H9 (cell line): Measurements from ENCODE around the gene MLST8. TPM values are rescaled to one million over a fixed set of nuclear protein-coding genes. Genes with fewer than 3 reads are reported as not detected.
A peak's percentile ranks its signal among the peaks of the same experiment; 100 is the strongest.

Experiments
- DNase-seq: peaks from one replicate; pipeline ENCODE4 v3.0.0-alpha.2; 2017
- H2AFZ ChIP-seq: one replicate; pipeline ENCODE4 v1.6.1; 2013; ENCODE audit warnings: mild to moderate bottlenecking, low read length, control low read depth, moderate library complexity
- H2AK5ac ChIP-seq: 2 replicates; pipeline ENCODE4 v1.6.1; 2013; ENCODE audit warnings: low read length, control low read depth, mixed read lengths; ENCODE audit not compliant: insufficient read length
- H2BK120ac ChIP-seq: one replicate; pipeline ENCODE4 v1.6.1; 2013; ENCODE audit warnings: low read depth, mild to moderate bottlenecking, low read length, control low read depth, inconsistent platforms; ENCODE audit not compliant: poor library complexity, severe bottlenecking
- H2BK12ac ChIP-seq: 2 replicates; pipeline ENCODE4 v1.6.1; 2013; ENCODE audit warnings: low read length, control low read depth, mixed read lengths, low read depth; ENCODE audit not compliant: insufficient read length
- H2BK15ac ChIP-seq: 2 replicates; pipeline ENCODE4 v1.6.1; 2013; ENCODE audit warnings: low read depth, low read length, control low read depth
- H2BK20ac ChIP-seq: one replicate; pipeline ENCODE4 v1.6.1; 2013; ENCODE audit warnings: low read depth, mild to moderate bottlenecking, low read length, control low read depth, inconsistent platforms; ENCODE audit not compliant: poor library complexity, severe bottlenecking
- H2BK5ac ChIP-seq: 2 replicates; pipeline ENCODE4 v1.6.1; 2013; ENCODE audit warnings: low read length, control low read depth, mixed read lengths; ENCODE audit not compliant: insufficient read length
- H3K14ac ChIP-seq: 2 replicates; pipeline ENCODE4 v1.6.1; 2013; ENCODE audit warnings: low read length, control low read depth; ENCODE audit not compliant: insufficient read depth
- H3K18ac ChIP-seq: 2 replicates; pipeline ENCODE4 v1.6.1; 2013; ENCODE audit warnings: low read depth, mild to moderate bottlenecking, mixed read lengths, low read length, control low read depth; ENCODE audit not compliant: insufficient read length
- H3K23ac ChIP-seq: 2 replicates; pipeline ENCODE4 v1.6.1; 2013; ENCODE audit warnings: low read length, control low read depth, mixed read lengths, low read depth; ENCODE audit not compliant: insufficient read length
- H3K23me2 ChIP-seq: 2 replicates; pipeline ENCODE4 v1.6.1; 2013; ENCODE audit warnings: low read depth, mild to moderate bottlenecking, mixed read lengths, low read length, control low read depth; ENCODE audit not compliant: insufficient read length, poor library complexity, severe bottlenecking
- H3K27ac ChIP-seq: 2 replicates; pipeline ENCODE4 v1.5.1; 2013; ENCODE audit warnings: low read length, control low read depth, mixed read lengths, low read depth; ENCODE audit not compliant: insufficient read length
- H3K27me3 ChIP-seq: 2 replicates; pipeline ENCODE4 v1.6.1; 2013; ENCODE audit warnings: low read length, control low read depth, inconsistent platforms; ENCODE audit not compliant: insufficient read depth
- H3K4ac ChIP-seq: 2 replicates; pipeline ENCODE4 v1.6.1; 2013; ENCODE audit warnings: low read depth, mild to moderate bottlenecking, control low read depth, inconsistent platforms, low read length, moderate library complexity
- H3K4me1 ChIP-seq: 2 replicates; pipeline ENCODE4 v1.6.1; 2013; ENCODE audit warnings: low read length, control low read depth, inconsistent platforms; ENCODE audit not compliant: insufficient read depth
- H3K4me2 ChIP-seq: 2 replicates; pipeline ENCODE4 v1.6.1; 2013; ENCODE audit warnings: low read length, control low read depth, mixed read lengths; ENCODE audit not compliant: insufficient read length, insufficient read depth
- H3K56ac ChIP-seq: 2 replicates; pipeline ENCODE4 v1.6.1; 2013; ENCODE audit warnings: low read depth, mild to moderate bottlenecking, mixed read lengths, low read length, control low read depth; ENCODE audit not compliant: insufficient read length
- H3K79me1 ChIP-seq: 2 replicates; pipeline ENCODE4 v1.6.1; 2013; ENCODE audit warnings: low read depth, mild to moderate bottlenecking, moderate library complexity, low read length, control low read depth, inconsistent platforms; ENCODE audit not compliant: insufficient read depth, poor library complexity, severe bottlenecking
- H3K79me2 ChIP-seq: 2 replicates; pipeline ENCODE4 v1.6.1; 2013; ENCODE audit warnings: low read length, control low read depth, inconsistent platforms; ENCODE audit not compliant: insufficient read depth
- H3K9ac ChIP-seq: 2 replicates; pipeline ENCODE4 v1.6.1; 2013; ENCODE audit warnings: low read length, control low read depth, mixed read lengths; ENCODE audit not compliant: insufficient read length; ENCODE audit errors: extremely low read depth
- H3K9me3 ChIP-seq: one replicate; pipeline ENCODE4 v1.6.1; 2013; ENCODE audit warnings: low read depth, low read length, inconsistent platforms; ENCODE audit not compliant: control insufficient read depth
- H3T11ph ChIP-seq: one replicate; pipeline ENCODE4 v1.6.1; 2013; ENCODE audit warnings: mild to moderate bottlenecking, low read length, control low read depth, inconsistent platforms
- H4K20me1 ChIP-seq: one replicate; pipeline ENCODE4 v1.6.1; 2013; ENCODE audit not compliant: control insufficient read depth, insufficient read length, insufficient read depth
- H4K5ac ChIP-seq: 2 replicates; pipeline ENCODE4 v1.6.1; 2013; ENCODE audit warnings: low read depth, mild to moderate bottlenecking, mixed read lengths, low read length, control low read depth; ENCODE audit not compliant: insufficient read length
- H4K8ac ChIP-seq: replicated peaks from 2 replicates; pipeline ENCODE4 v1.6.1; 2013; ENCODE audit warnings: low read length, control low read depth, mixed read lengths, low read depth; ENCODE audit not compliant: insufficient read length
- H4K91ac ChIP-seq: 2 replicates; pipeline ENCODE4 v1.6.1; 2013; ENCODE audit warnings: low read depth, mild to moderate bottlenecking, moderate library complexity, mixed read lengths, low read length, control low read depth; ENCODE audit not compliant: insufficient read length
- H3K27ac Mint-ChIP-seq, 3 experiments: 2 replicates in 2 of 3; 3 replicates in 1 of 3; pipeline ENCODE4 v1.8.0; 2020 to 2021; ENCODE audit warnings: mixed read lengths in 3 of 3, mild to moderate bottlenecking in 1 of 3, moderate library complexity in 1 of 3
- H3K27me3 Mint-ChIP-seq: 2 replicates; pipeline ENCODE4 v1.8.0; 2021; ENCODE audit warnings: low read depth, mild to moderate bottlenecking, moderate library complexity, mixed read lengths
- H3K36me3 Mint-ChIP-seq, 3 experiments: 2 replicates in 2 of 3; 3 replicates in 1 of 3; pipeline ENCODE4 v1.8.0; 2020 to 2021; ENCODE audit warnings: low read depth in 3 of 3, mixed read lengths in 3 of 3; ENCODE audit not compliant: insufficient read depth in 1 of 3
- H3K4me1 Mint-ChIP-seq, 2 experiments: 2 replicates each; pipeline ENCODE4 v1.8.0; 2020; ENCODE audit warnings: mixed read lengths in 2 of 2
- H3K4me3 Mint-ChIP-seq, 2 experiments: 2 replicates in 1 of 2; 3 replicates in 1 of 2; pipeline ENCODE4 v1.8.0; 2020 to 2021; ENCODE audit warnings: mild to moderate bottlenecking in 2 of 2, mixed read lengths in 2 of 2, moderate library complexity in 1 of 2
- H3K9me3 Mint-ChIP-seq, 2 experiments: 2 replicates in 1 of 2; 3 replicates in 1 of 2; pipeline ENCODE4 v1.8.0; 2020; ENCODE audit warnings: mild to moderate bottlenecking in 2 of 2, mixed read lengths in 2 of 2, moderate library complexity in 1 of 2
- WGBS: extraction: QIAGEN DNeasy Blood & Tissue Kit; methylation state at CpG from one replicate; pipeline ENCODE4 v1.1.7; 2013; ENCODE audit warnings: missing lambda C conversion rate, low lambda C conversion rate, mixed read lengths; ENCODE audit not compliant: insufficient read length; ENCODE audit errors: extremely low coverage; 5-methylcytosine and 5-hydroxymethylcytosine counted together
- total RNA-seq: library from RNA; stranded (reverse); gene quantifications from 2 replicates; pipeline ENCODE4 v1.2.1, GENCODE V29; 2021
- TF ChIP-seq, protein P1 (sequence below): fragments of 200-600 bp; sonication (generic); conservative IDR thresholded peaks from 3 replicates; pipeline ENCODE4 v1.8.0; 2021; ENCODE audit warnings: antibody characterized with exemption, mild to moderate bottlenecking

The MLST8 gene
- total RNA-seq, 1 experiment from 2014 or later = 74.5 TPM

DNA sequence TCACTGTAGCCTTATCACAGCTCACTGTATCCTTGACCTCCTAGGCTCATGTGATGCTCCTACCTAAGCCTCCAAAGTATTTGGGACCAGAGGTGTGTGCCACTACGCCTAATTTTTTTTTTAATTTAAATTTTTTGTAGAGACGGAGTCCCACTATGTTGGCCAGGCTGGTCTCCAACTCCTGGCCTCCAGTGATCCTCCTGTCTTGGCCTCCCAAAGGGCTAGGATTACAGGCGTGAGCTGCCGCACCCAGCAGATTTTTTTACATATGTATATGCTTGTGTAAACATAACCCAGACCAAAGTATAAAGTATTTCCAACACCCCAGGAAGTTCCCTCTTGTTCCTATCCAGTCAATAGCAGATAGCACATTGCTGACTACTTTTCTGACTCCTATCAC, 11.1 kb downstream of the MLST8 start:
- Histone ChIP-seq H2BK20ac (no peak overlapping the region), H3K79me2 (peaks cover 6% of the 10 kb centered on the region; the same call in 1 of the 2 replicates), H2AK5ac (no peak overlapping the region), H4K5ac (no peak overlapping the region), H3K79me1 (peaks cover 6% of the 10 kb centered on the region), H3K18ac (peak overlapping the region; percentile 60), H4K91ac (no peak overlapping the region), H4K20me1 (no peaks in the 10 kb centered on the region), H3K9ac (peak overlapping the region; percentile 67), H3K9me3 (no peaks in the 10 kb centered on the region), H3T11ph (no peak overlapping the region), H3K56ac (no peak overlapping the region), H2BK15ac (no peak overlapping the region), H2BK5ac (no peak overlapping the region), H2BK120ac (no peak overlapping the region), H3K23me2 (peaks cover 8% of the 10 kb centered on the region), H3K27me3 (no peaks in the 10 kb centered on the region; the same call in 1 of the 2 replicates), H3K27ac (no peak overlapping the region), H3K4ac (no peak overlapping the region), H4K8ac (no peak overlapping the region), H3K4me1 (no peaks in the 10 kb centered on the region), H2AFZ (no peak overlapping the region), H2BK12ac (no peak overlapping the region), H3K14ac (no peak overlapping the region), H3K4me2 (peak overlapping the region; percentile 26), H3K23ac (no peak overlapping the region)
- H3K4me1 Mint-ChIP-seq = peaks cover 13 to 18% of the 10 kb centered on the region in 2 experiments
- H3K27ac Mint-ChIP-seq = peak overlapping the region in 2 of 3 experiments; percentile 72 to 82; a peak in 1 of 7 replicates
- H3K36me3 Mint-ChIP-seq = peaks cover 9 to 19% (median 17%) of the 10 kb centered on the region in 3 experiments; a peak in 6 of 7 replicates
- peak overlapping the region; percentile 78 to 92; a peak in 4 of 5 replicates for H3K4me3 Mint-ChIP-seq
- DNase-seq = no peak
- no peaks in the 10 kb centered on the region for H3K9me3 Mint-ChIP-seq
- no peaks in the 10 kb centered on the region for H3K27me3 Mint-ChIP-seq
- WGBS = no CpG with 5 or more reads among the region's 4 CpGs
- TF ChIP-seq, protein P1, sequence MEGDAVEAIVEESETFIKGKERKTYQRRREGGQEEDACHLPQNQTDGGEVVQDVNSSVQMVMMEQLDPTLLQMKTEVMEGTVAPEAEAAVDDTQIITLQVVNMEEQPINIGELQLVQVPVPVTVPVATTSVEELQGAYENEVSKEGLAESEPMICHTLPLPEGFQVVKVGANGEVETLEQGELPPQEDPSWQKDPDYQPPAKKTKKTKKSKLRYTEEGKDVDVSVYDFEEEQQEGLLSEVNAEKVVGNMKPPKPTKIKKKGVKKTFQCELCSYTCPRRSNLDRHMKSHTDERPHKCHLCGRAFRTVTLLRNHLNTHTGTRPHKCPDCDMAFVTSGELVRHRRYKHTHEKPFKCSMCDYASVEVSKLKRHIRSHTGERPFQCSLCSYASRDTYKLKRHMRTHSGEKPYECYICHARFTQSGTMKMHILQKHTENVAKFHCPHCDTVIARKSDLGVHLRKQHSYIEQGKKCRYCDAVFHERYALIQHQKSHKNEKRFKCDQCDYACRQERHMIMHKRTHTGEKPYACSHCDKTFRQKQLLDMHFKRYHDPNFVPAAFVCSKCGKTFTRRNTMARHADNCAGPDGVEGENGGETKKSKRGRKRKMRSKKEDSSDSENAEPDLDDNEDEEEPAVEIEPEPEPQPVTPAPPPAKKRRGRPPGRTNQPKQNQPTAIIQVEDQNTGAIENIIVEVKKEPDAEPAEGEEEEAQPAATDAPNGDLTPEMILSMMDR = no peak
